K562 (cell line): ENCODE data around the gene IFI27L2.

Experiments
- TCF7 ChIP-seq: sonication (generic); IDR thresholded peaks from 2 replicates; pipeline ENCODE4 v1.6.1; 2016; ENCODE audit warnings: antibody characterized with exemption, borderline replicate concordance
- TF ChIP-seq, protein P1 (sequence below): sonication (generic); formaldehyde crosslinking; IDR thresholded peaks from 2 replicates; pipeline ENCODE4 v1.4.0; 2020; ENCODE audit warnings: mild to moderate bottlenecking, missing genetic modification reagents
- TF ChIP-seq, protein P2 (sequence below): fragments of 450-650 bp; IDR thresholded peaks from 2 replicates; pipeline ENCODE4 v1.6.1; 2016; ENCODE audit warnings: missing biosample characterization, missing genetic modification characterization

DNA sequence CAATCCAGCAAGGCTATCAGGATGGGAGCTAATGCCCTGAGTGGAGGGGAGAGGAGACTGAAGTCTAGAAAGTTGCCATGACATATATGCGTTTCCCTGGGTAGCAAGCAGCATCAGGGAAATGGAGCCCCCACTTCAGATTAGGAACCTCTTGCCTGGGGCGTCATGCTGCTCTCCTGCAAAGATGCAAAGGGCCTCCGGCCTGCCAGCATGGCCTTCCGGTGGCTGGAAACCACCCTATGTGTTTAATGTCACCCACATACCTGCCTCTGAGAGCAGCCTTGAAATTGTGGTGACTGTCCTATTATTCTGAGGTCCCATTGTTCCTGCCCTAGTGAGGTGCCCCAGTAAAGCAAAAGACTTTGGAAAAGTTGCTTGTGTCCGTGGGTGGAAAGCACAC lies 10.0 kb upstream of the IFI27L2 start:
- TF ChIP-seq TCF7 = no peak
- TF ChIP-seq, protein P1, sequence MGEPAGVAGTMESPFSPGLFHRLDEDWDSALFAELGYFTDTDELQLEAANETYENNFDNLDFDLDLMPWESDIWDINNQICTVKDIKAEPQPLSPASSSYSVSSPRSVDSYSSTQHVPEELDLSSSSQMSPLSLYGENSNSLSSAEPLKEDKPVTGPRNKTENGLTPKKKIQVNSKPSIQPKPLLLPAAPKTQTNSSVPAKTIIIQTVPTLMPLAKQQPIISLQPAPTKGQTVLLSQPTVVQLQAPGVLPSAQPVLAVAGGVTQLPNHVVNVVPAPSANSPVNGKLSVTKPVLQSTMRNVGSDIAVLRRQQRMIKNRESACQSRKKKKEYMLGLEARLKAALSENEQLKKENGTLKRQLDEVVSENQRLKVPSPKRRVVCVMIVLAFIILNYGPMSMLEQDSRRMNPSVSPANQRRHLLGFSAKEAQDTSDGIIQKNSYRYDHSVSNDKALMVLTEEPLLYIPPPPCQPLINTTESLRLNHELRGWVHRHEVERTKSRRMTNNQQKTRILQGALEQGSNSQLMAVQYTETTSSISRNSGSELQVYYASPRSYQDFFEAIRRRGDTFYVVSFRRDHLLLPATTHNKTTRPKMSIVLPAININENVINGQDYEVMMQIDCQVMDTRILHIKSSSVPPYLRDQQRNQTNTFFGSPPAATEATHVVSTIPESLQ = no peak
- TF ChIP-seq, protein P2, sequence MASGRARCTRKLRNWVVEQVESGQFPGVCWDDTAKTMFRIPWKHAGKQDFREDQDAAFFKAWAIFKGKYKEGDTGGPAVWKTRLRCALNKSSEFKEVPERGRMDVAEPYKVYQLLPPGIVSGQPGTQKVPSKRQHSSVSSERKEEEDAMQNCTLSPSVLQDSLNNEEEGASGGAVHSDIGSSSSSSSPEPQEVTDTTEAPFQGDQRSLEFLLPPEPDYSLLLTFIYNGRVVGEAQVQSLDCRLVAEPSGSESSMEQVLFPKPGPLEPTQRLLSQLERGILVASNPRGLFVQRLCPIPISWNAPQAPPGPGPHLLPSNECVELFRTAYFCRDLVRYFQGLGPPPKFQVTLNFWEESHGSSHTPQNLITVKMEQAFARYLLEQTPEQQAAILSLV = no peak
